Activated T-cell treated with anti-CD3 and anti-CD28 coated beads, Interleukin-2, amount 50 U/mL, for 4 hours (primary cell): ENCODE results near the gene NPHP1. TPM values are rescaled to one million over a fixed set of nuclear protein-coding genes. Genes with fewer than 3 reads are reported as not detected.
A peak's percentile ranks its signal among the peaks of the same experiment; 100 is the strongest.
"Not testable (repeated sequence)": the region's sequence is repeated elsewhere in the genome, so short reads cannot be mapped to it uniquely, and the experiment has no call there.

Experiments used
- ATAC-seq, 2 donors: fragments of 200-7000 bp; cut with Tn5 transposase; one replicate each; pipeline ENCODE4 v1.10.0; 2021
- DNase-seq: peaks from one replicate; pipeline ENCODE4 v3.0.0-alpha.2; 2020
- H3K27me3 Mint-ChIP-seq: one replicate; pipeline ENCODE4 v1.8.0; 2021; ENCODE audit warnings: low read depth, mixed read lengths
- H3K36me3 Mint-ChIP-seq: one replicate; pipeline ENCODE4 v1.8.0; 2022; ENCODE audit warnings: mixed read lengths; ENCODE audit not compliant: insufficient read depth
- H3K4me1 Mint-ChIP-seq: one replicate; pipeline ENCODE4 v1.8.0; 2021; ENCODE audit warnings: low read depth, mixed read lengths
- H3K4me3 Mint-ChIP-seq: one replicate; pipeline ENCODE4 v1.8.0; 2021; ENCODE audit warnings: mild to moderate bottlenecking, moderate library complexity, mixed read lengths
- H3K9me3 Mint-ChIP-seq: one replicate; pipeline ENCODE4 v1.8.0; 2021; ENCODE audit warnings: mixed read lengths
- total RNA-seq, 3 donors: library from RNA; stranded (reverse); gene quantifications; one replicate each; pipeline ENCODE4 v1.2.1, GENCODE V29; 2021

NPHP1 gene
- total RNA-seq, 3 donors from 2014 or later: 1.5 to 2.2 (median 1.8) TPM

- DNase-seq: no peak
- Mint-ChIP-seq H3K9me3 (no peaks in the 10 kb centered on the region), H3K36me3 (no peaks in the 10 kb centered on the region), H3K27me3 (peaks cover 4% of the 10 kb centered on the region), H3K4me3 (no peak overlapping the region), H3K4me1 (peaks cover 3% of the 10 kb centered on the region)
- no peak for ATAC-seq
Measured at GRCh38 chr2:110166266-110166665, 38.5 kb downstream of the NPHP1 start.

GRCh38 chr2:110157153-110157793 is 47.5 kb downstream of the NPHP1 start:
- no peak overlapping the region for H3K4me3 Mint-ChIP-seq
- peak; percentile 70 to 81 for ATAC-seq
- H3K36me3 Mint-ChIP-seq: peaks cover 2% of the 10 kb centered on the region
- peaks cover 19% of the 10 kb centered on the region for H3K4me1 Mint-ChIP-seq
- peaks cover 9% of the 10 kb centered on the region for H3K9me3 Mint-ChIP-seq
- DNase-seq: no peak
- H3K27me3 Mint-ChIP-seq: peaks cover 1% of the 10 kb centered on the region

- H3K36me3 Mint-ChIP-seq, DNase-seq, H3K9me3 Mint-ChIP-seq, H3K27me3 Mint-ChIP-seq, H3K4me3 Mint-ChIP-seq, ATAC-seq: not testable (repeated sequence)
- peaks cover 22% of the 10 kb centered on the region for H3K4me1 Mint-ChIP-seq
Measured at GRCh38 chr2:110154828-110155227, 50.0 kb downstream of the NPHP1 start.

- H3K27me3 Mint-ChIP-seq, ATAC-seq: not testable (repeated sequence)
- peaks cover 28% of the 10 kb centered on the region for H3K4me1 Mint-ChIP-seq
Measured at GRCh38 chr2:110154188-110154587, 50.6 kb downstream of the NPHP1 start.

GRCh38 chr2:110153416-110153815 is 51.4 kb downstream of the NPHP1 start:
- Mint-ChIP-seq H3K4me3 (no peak overlapping the region), H3K36me3 (peaks cover 2% of the 10 kb centered on the region), H3K4me1 (peaks cover 30% of the 10 kb centered on the region), H3K9me3 (peaks cover 9% of the 10 kb centered on the region), H3K27me3 (peaks cover 3% of the 10 kb centered on the region)
- DNase-seq (no peak), ATAC-seq (no peak)

More at GRCh38 chr2:110154188-110154587, 50.6 kb downstream of the NPHP1 start:
- DNase-seq, H3K9me3 Mint-ChIP-seq, H3K36me3 Mint-ChIP-seq, H3K4me3 Mint-ChIP-seq: not testable (repeated sequence)

GRCh38 chr2:110152943-110153342 is 51.9 kb downstream of the NPHP1 start:
- Mint-ChIP-seq H3K27me3 (peaks cover 3% of the 10 kb centered on the region), H3K36me3 (peaks cover 3% of the 10 kb centered on the region), H3K4me1 (peaks cover 30% of the 10 kb centered on the region), H3K9me3 (peaks cover 12% of the 10 kb centered on the region), H3K4me3 (no peak overlapping the region)
- DNase-seq (no peak), ATAC-seq (no peak)

- Mint-ChIP-seq H3K4me1 (peaks cover 23% of the 10 kb centered on the region), H3K36me3 (peaks cover 1% of the 10 kb centered on the region), H3K4me3 (no peak overlapping the region), H3K9me3 (peaks cover 10% of the 10 kb centered on the region), H3K27me3 (peaks cover 1% of the 10 kb centered on the region)
- ATAC-seq: peak; percentile 87 to 88
- DNase-seq: no peak
Measured at GRCh38 chr2:110149330-110150220, 55.2 kb downstream of the NPHP1 start.

- Mint-ChIP-seq H3K4me3 (no peak overlapping the region), H3K36me3 (peaks cover 1% of the 10 kb centered on the region), H3K27me3 (no peaks in the 10 kb centered on the region), H3K4me1 (peaks cover 14% of the 10 kb centered on the region), H3K9me3 (peaks cover 3% of the 10 kb centered on the region)
- no peak for DNase-seq
- ATAC-seq: peak; percentile 14 to 28
Measured at GRCh38 chr2:110146945-110147332, 57.9 kb downstream of the NPHP1 start.

GRCh38 chr2:110146183-110146944 is 58.4 kb downstream of the NPHP1 start:
- no peak for ATAC-seq
- peaks cover 14% of the 10 kb centered on the region for H3K4me1 Mint-ChIP-seq
- peaks cover 1% of the 10 kb centered on the region for H3K36me3 Mint-ChIP-seq
- no peak for DNase-seq
- no peak overlapping the region for H3K4me3 Mint-ChIP-seq
- peaks cover 3% of the 10 kb centered on the region for H3K9me3 Mint-ChIP-seq
- H3K27me3 Mint-ChIP-seq: no peaks in the 10 kb centered on the region

GRCh38 chr2:110143982-110144381 is 60.8 kb downstream of the NPHP1 start:
- ATAC-seq (no peak), DNase-seq (no peak)
- peaks cover 1% of the 10 kb centered on the region for H3K36me3 Mint-ChIP-seq
- H3K4me1 Mint-ChIP-seq: peaks cover 3% of the 10 kb centered on the region
- no peaks in the 10 kb centered on the region for H3K27me3 Mint-ChIP-seq
- peaks cover 3% of the 10 kb centered on the region for H3K9me3 Mint-ChIP-seq
- no peak overlapping the region for H3K4me3 Mint-ChIP-seq

- Mint-ChIP-seq H3K4me1 (no peaks in the 10 kb centered on the region), H3K4me3 (no peak overlapping the region), H3K36me3 (no peaks in the 10 kb centered on the region), H3K27me3 (peaks cover 2% of the 10 kb centered on the region), H3K9me3 (no peaks in the 10 kb centered on the region)
- ATAC-seq: no peak
- no peak for DNase-seq
Measured at GRCh38 chr2:110140401-110140800, 64.4 kb downstream of the NPHP1 start.

GRCh38 chr2:110134025-110134424 is 70.8 kb downstream of the NPHP1 start:
- peaks cover 29% of the 10 kb centered on the region for H3K9me3 Mint-ChIP-seq
- peak; percentile 65 to 67 for ATAC-seq
- no peak overlapping the region for H3K4me3 Mint-ChIP-seq

GRCh38 chr2:110131166-110131565 is 73.6 kb downstream of the NPHP1 start:
- H3K4me1 Mint-ChIP-seq: no peaks in the 10 kb centered on the region
- peaks cover 29% of the 10 kb centered on the region for H3K9me3 Mint-ChIP-seq
- ATAC-seq (peak in 1 of 2 donors; percentile 31), DNase-seq (no peak)
- H3K27me3 Mint-ChIP-seq: peaks cover 2% of the 10 kb centered on the region
- peaks cover 5% of the 10 kb centered on the region for H3K36me3 Mint-ChIP-seq
- H3K4me3 Mint-ChIP-seq: no peak overlapping the region

More at GRCh38 chr2:110134025-110134424, 70.8 kb downstream of the NPHP1 start:
- Mint-ChIP-seq H3K27me3 (peaks cover 2% of the 10 kb centered on the region), H3K36me3 (peaks cover 5% of the 10 kb centered on the region), H3K4me1 (no peaks in the 10 kb centered on the region)
- no peak for DNase-seq

- ATAC-seq: no peak
- DNase-seq: no peak
- Mint-ChIP-seq H3K4me1 (no peaks in the 10 kb centered on the region), H3K27me3 (no peaks in the 10 kb centered on the region), H3K4me3 (no peak overlapping the region), H3K36me3 (peaks cover 5% of the 10 kb centered on the region), H3K9me3 (peaks cover 29% of the 10 kb centered on the region)
Measured at GRCh38 chr2:110130757-110131156, 74.1 kb downstream of the NPHP1 start.
